GM21447 (cell line): Measurements from ENCODE around the gene COL11A2.

ENCODE experiments used
- ATAC-seq: cut with Tn5 transposase; IDR thresholded peaks from one replicate; pipeline ENCODE4 v1.9.1; 2021; ENCODE audit not compliant: unreplicated experiment

The COL11A2 gene

GRCh38 chr6:33206864-33207551 is 14.7 kb upstream of the COL11A2 start:
- ATAC-seq: no peak

- ATAC-seq: no peak
Observed at GRCh38 chr6:33206027-33206863, 14.0 kb upstream of the COL11A2 start.

GRCh38 chr6:33205191-33206026 is 13.1 kb upstream of the COL11A2 start:
- ATAC-seq: no peak

- ATAC-seq: peak; percentile 45
Observed at GRCh38 chr6:33204415-33205190, 12.3 kb upstream of the COL11A2 start, which contains the start of gene HSD17B8. TSS of gene HSD17B8 (plus strand) at chr6:33204655. CDS start at chr6:33204669, 14 bp downstream.

- no peak for ATAC-seq
Observed at GRCh38 chr6:33204165-33204414, 11.8 kb upstream of the COL11A2 start.

- ATAC-seq: no peak
Observed at GRCh38 chr6:33203443-33204164, 11.3 kb upstream of the COL11A2 start.

- no peak for ATAC-seq
Observed at GRCh38 chr6:33202799-33203198, 10.5 kb upstream of the COL11A2 start.

- ATAC-seq: no peak
Observed at GRCh38 chr6:33201935-33202334, 9.7 kb upstream of the COL11A2 start.

GRCh38 chr6:33201147-33201545 is 8.9 kb upstream of the COL11A2 start:
- no peak for ATAC-seq

GRCh38 chr6:33200219-33201146 is 8.2 kb upstream of the COL11A2 start, which contains the start of the genes RXRB and SLC39A7:
TSS of gene RXRB (minus strand) at chr6:33200665. CDS start at chr6:33200476, 189 bp downstream.
TSS of gene SLC39A7 (plus strand) at chr6:33200867. CDS start at chr6:33201246, 379 bp downstream.
- ATAC-seq: peak; percentile 38

- ATAC-seq: peak; percentile 12
Observed at GRCh38 chr6:33199687-33200218, 7.5 kb upstream of the COL11A2 start.

- ATAC-seq: no peak
Observed at GRCh38 chr6:33198853-33199436, 6.7 kb upstream of the COL11A2 start.

- no peak for ATAC-seq
Observed at GRCh38 chr6:33198159-33198852, 6.0 kb upstream of the COL11A2 start.

GRCh38 chr6:33197431-33198048 is 5.3 kb upstream of the COL11A2 start:
- ATAC-seq: no peak

- no peak for ATAC-seq
Observed at GRCh38 chr6:33195304-33196165, 3.3 kb upstream of the COL11A2 start.

GRCh38 chr6:33194431-33194979 is 2.2 kb upstream of the COL11A2 start:
- no peak for ATAC-seq
